Esophagus squamous epithelium (tissue), 4 donors: ENCODE results near the gene CD44.

Experiments
- POLR2A ChIP-seq, 4 donors: fragments of 450-650 bp; IDR thresholded peaks; one replicate each; pipeline ENCODE4 v1.6.1; 2017; ENCODE audit warnings: antibody characterized with exemption in 4 of 4, mild to moderate bottlenecking in 4 of 4, moderate library complexity in 3 of 4
- TF ChIP-seq, protein P1 (sequence below), 6 experiments: fragments of 450-650 bp in 4 of 6; fragments of 200-600 bp in 2 of 6; sonication (generic) in 2 of 6; IDR thresholded peaks; one replicate each; pipeline ENCODE4 v1.5.1; 2016 to 2019; ENCODE audit warnings: antibody characterized with exemption in 6 of 6, mild to moderate bottlenecking in 4 of 6, moderate library complexity in 4 of 6

DNA sequence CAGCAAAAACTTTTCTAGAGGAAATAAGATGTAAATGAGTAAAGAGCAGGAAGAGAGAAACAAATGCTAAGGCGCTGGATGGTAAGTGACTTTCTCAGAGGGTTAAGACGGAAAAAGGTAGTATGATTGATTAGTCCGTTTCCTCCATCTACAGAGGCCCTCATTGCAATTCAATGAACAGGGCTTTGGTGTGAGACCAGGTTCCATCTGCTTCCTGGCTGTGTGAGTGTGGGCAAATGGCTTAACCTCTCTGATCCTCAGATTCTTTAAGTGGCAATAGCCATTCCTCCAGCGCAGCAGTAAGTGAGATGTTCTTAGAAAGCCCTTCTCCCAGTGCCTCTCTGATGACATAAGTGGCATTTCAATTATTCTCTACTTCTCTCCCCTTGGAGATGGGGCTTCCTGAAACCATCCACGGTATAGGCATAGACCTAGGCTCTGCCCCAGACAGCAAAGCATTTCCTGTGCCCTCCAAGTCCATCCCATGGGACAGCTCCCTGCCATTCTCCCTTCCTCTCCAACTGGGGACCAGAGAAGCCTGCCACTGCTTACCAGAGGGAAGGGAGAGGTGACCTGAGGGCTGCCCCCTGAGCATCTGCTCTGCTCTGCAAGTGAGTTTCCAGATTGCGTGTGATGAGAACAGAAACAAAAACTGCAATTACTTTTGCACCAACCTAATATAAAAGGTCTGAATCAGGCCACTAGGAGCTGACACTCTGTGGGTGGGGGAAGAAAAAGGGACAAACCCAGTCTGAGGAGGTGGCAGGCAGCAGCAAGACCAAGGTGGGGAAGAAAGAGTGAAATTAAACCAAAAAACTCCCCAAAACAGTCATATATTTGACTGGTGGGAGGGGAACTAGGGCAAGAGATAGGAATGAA, 12.7 kb upstream of the CD44 start:
- TF ChIP-seq, protein P1, sequence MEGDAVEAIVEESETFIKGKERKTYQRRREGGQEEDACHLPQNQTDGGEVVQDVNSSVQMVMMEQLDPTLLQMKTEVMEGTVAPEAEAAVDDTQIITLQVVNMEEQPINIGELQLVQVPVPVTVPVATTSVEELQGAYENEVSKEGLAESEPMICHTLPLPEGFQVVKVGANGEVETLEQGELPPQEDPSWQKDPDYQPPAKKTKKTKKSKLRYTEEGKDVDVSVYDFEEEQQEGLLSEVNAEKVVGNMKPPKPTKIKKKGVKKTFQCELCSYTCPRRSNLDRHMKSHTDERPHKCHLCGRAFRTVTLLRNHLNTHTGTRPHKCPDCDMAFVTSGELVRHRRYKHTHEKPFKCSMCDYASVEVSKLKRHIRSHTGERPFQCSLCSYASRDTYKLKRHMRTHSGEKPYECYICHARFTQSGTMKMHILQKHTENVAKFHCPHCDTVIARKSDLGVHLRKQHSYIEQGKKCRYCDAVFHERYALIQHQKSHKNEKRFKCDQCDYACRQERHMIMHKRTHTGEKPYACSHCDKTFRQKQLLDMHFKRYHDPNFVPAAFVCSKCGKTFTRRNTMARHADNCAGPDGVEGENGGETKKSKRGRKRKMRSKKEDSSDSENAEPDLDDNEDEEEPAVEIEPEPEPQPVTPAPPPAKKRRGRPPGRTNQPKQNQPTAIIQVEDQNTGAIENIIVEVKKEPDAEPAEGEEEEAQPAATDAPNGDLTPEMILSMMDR (IDR thresholded peaks at IDR 0.05) = peak in 1 of 6 experiments; percentile 7
- TF ChIP-seq POLR2A (IDR thresholded peaks at IDR 0.05) = no peak
